HepG2 (cell line): ENCODE measurements around the gene LY6G5B. TPM values are rescaled to one million over a fixed set of nuclear protein-coding genes. Genes with fewer than 3 reads are reported as not detected.

Experiments used
- CENPX ChIP-seq: sonication (generic); formaldehyde crosslinking; IDR thresholded peaks from 2 replicates; pipeline ENCODE4 v1.9.0; 2021; ENCODE audit warnings: mild to moderate bottlenecking, missing genetic modification reagents, moderate library complexity
- EED ChIP-seq: sonication (generic); formaldehyde crosslinking; IDR thresholded peaks from 2 replicates; pipeline ENCODE4 v1.5.0; 2020; ENCODE audit warnings: mild to moderate bottlenecking, missing genetic modification reagents
- GABPA ChIP-seq, 2 experiments: IDR thresholded peaks; 2 replicates each; pipeline ENCODE4 v1.6.1; 2011 to 2016; ENCODE audit warnings: low read depth in 2 of 2, low read length in 1 of 2, missing biosample characterization in 1 of 2, missing genetic modification characterization in 1 of 2
- HDAC1 ChIP-seq: sonication (generic); formaldehyde crosslinking; IDR thresholded peaks from 2 replicates; pipeline ENCODE4 v1.5.1; 2020; ENCODE audit warnings: mild to moderate bottlenecking, missing genetic modification reagents
- KDM3A ChIP-seq: IDR thresholded peaks from 2 replicates; pipeline ENCODE4 v1.6.1; 2018; ENCODE audit warnings: low read depth, missing compliant biosample characterization
- NCOA1 ChIP-seq: sonication (generic); formaldehyde crosslinking; IDR thresholded peaks from 2 replicates; pipeline ENCODE4 v1.9.0; 2021; ENCODE audit warnings: missing genetic modification reagents
- NR2F6 ChIP-seq, 2 experiments: IDR thresholded peaks; 2 replicates each; pipeline ENCODE4 v1.6.1; 2016; ENCODE audit warnings: antibody characterized with exemption in 1 of 2, mild to moderate bottlenecking in 1 of 2
- RBAK ChIP-seq: sonication (generic); formaldehyde crosslinking; IDR thresholded peaks from 2 replicates; pipeline ENCODE4 v1.5.1; 2020; ENCODE audit warnings: mild to moderate bottlenecking, missing genetic modification reagents
- SAFB2 ChIP-seq: sonication (generic); formaldehyde crosslinking; IDR thresholded peaks from 2 replicates; pipeline ENCODE4 v1.5.1; 2020; ENCODE audit warnings: missing genetic modification reagents, low read depth, mild to moderate bottlenecking, borderline replicate concordance
- ZBTB7A ChIP-seq: sonication (generic); formaldehyde crosslinking; IDR thresholded peaks from 2 replicates; pipeline ENCODE4 v1.8.0; 2022; ENCODE audit warnings: mild to moderate bottlenecking, missing genetic modification reagents
- ZNF317 ChIP-seq: sonication (generic); formaldehyde crosslinking; IDR thresholded peaks from 2 replicates; pipeline ENCODE4 v1.5.0; 2020; ENCODE audit warnings: mild to moderate bottlenecking, missing genetic modification reagents
- polyA plus RNA-seq, 8 experiments: library from polyadenylated mRNA; depleted of rRNA in 3 of 8; stranded (reverse) in 7 of 8; unstranded in 1 of 8; fragments of >200 nt; fragmentation: Illumina TruSeq in 4 of 8; extraction: Trizol in 4 of 8; gene quantifications; 2 replicates each; pipeline versions ENCODE4 v1.2.1 to v1.2.3, GENCODE V29; 2011 to 2016; ENCODE audit warnings: low read depth in 4 of 8, missing spikeins in 1 of 8, mixed read lengths in 1 of 8; ENCODE audit not compliant: insufficient read depth in 1 of 8
- total RNA-seq, 5 experiments: library from RNA; depleted of rRNA; stranded (reverse); fragments of >200 nt; fragmentation: Illumina TruSeq; extraction: Trizol; gene quantifications; 2 replicates each; pipeline ENCODE4 v1.2.3, GENCODE V29; 2016; ENCODE audit warnings: low read depth in 1 of 5
- TF ChIP-seq, protein P1 (sequence below): sonication (generic); formaldehyde crosslinking; IDR thresholded peaks from 2 replicates; pipeline ENCODE4 v1.4.0; 2020; ENCODE audit warnings: missing genetic modification reagents, borderline replicate concordance
- TF ChIP-seq, protein P2 (sequence below): sonication (generic); formaldehyde crosslinking; IDR thresholded peaks from 2 replicates; pipeline ENCODE4 v1.5.0; 2020; ENCODE audit warnings: missing genetic modification reagents
- TF ChIP-seq, protein P3 (sequence below), 2 experiments: sonication (generic) in 1 of 2; formaldehyde crosslinking in 1 of 2; IDR thresholded peaks; 2 replicates each; pipeline versions ENCODE4 v1.6.1 to v1.9.0; 2014 to 2022; ENCODE audit warnings: antibody characterized with exemption in 1 of 2, borderline replicate concordance in 1 of 2, inconsistent platforms in 1 of 2, low read depth in 1 of 2, missing genetic modification reagents in 1 of 2
- TF ChIP-seq, protein P4 (sequence below): IDR thresholded peaks from 2 replicates; pipeline ENCODE4 v1.6.1; 2012; ENCODE audit warnings: inconsistent platforms
- TF ChIP-seq, protein P5 (sequence below): sonication (generic); formaldehyde crosslinking; IDR thresholded peaks from 2 replicates; pipeline ENCODE4 v1.9.0; 2022; ENCODE audit warnings: low read depth, missing genetic modification reagents

LY6G5B gene
- total and polyA plus RNA-seq, 2 of the 13 experiments (the other 11 are each of a cell fraction or from before 2014, with no cell fraction given): 7.8 to 15.7 TPM

DNA sequence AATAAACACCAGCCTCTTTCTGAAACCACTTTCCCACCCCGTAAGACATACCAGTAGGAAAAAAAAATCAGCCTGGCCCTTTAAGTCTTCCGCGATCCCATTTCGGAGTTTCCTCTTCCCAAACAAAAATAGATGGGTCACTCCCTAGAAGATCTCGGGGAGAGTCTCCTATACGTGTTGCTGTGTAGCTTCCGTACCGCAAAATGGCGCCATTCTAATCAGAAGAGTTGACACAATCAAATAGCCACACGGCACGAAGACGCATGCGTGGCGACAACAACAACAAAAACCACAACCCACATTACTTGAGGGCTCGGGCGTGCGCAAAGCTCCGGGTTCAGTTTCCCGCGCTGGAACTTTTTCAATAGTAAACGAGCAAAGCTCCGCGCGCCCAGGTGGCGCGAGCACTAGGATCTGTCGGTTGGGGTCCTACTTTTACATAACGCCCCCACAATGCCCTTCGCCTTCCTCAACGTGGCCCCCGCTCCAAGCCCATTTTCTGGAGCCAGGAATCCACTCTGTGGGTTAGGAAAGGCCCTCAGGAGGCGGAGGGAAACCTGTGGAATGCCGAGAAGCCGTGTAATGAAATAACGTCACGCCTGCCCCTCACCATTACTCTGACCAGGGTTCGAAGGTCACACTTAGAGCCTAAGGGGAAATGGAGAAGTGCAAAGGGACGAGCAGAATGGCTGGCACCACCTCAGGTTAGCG is 4.8 kb upstream of the LY6G5B start, which contains the start of gene GPANK1 (continued):
- TF ChIP-seq, protein P1, sequence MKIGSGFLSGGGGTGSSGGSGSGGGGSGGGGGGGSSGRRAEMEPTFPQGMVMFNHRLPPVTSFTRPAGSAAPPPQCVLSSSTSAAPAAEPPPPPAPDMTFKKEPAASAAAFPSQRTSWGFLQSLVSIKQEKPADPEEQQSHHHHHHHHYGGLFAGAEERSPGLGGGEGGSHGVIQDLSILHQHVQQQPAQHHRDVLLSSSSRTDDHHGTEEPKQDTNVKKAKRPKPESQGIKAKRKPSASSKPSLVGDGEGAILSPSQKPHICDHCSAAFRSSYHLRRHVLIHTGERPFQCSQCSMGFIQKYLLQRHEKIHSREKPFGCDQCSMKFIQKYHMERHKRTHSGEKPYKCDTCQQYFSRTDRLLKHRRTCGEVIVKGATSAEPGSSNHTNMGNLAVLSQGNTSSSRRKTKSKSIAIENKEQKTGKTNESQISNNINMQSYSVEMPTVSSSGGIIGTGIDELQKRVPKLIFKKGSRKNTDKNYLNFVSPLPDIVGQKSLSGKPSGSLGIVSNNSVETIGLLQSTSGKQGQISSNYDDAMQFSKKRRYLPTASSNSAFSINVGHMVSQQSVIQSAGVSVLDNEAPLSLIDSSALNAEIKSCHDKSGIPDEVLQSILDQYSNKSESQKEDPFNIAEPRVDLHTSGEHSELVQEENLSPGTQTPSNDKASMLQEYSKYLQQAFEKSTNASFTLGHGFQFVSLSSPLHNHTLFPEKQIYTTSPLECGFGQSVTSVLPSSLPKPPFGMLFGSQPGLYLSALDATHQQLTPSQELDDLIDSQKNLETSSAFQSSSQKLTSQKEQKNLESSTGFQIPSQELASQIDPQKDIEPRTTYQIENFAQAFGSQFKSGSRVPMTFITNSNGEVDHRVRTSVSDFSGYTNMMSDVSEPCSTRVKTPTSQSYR (CRISPR knock-in tag): peak; percentile 33; the same call in 1 of the 2 replicates
- TF ChIP-seq, protein P2, sequence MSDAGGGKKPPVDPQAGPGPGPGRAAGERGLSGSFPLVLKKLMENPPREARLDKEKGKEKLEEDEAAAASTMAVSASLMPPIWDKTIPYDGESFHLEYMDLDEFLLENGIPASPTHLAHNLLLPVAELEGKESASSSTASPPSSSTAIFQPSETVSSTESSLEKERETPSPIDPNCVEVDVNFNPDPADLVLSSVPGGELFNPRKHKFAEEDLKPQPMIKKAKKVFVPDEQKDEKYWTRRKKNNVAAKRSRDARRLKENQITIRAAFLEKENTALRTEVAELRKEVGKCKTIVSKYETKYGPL (CRISPR knock-in tag): peak; percentile 24; the same call in 1 of the 2 replicates
- TF ChIP-seq, protein P3, sequence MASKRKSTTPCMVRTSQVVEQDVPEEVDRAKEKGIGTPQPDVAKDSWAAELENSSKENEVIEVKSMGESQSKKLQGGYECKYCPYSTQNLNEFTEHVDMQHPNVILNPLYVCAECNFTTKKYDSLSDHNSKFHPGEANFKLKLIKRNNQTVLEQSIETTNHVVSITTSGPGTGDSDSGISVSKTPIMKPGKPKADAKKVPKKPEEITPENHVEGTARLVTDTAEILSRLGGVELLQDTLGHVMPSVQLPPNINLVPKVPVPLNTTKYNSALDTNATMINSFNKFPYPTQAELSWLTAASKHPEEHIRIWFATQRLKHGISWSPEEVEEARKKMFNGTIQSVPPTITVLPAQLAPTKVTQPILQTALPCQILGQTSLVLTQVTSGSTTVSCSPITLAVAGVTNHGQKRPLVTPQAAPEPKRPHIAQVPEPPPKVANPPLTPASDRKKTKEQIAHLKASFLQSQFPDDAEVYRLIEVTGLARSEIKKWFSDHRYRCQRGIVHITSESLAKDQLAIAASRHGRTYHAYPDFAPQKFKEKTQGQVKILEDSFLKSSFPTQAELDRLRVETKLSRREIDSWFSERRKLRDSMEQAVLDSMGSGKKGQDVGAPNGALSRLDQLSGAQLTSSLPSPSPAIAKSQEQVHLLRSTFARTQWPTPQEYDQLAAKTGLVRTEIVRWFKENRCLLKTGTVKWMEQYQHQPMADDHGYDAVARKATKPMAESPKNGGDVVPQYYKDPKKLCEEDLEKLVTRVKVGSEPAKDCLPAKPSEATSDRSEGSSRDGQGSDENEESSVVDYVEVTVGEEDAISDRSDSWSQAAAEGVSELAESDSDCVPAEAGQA (IDR thresholded peaks at IDR 0.05; ENCODE audit: low read depth): 0 out of 2 replicates have a peak, but pooled peaks have one; percentile 40
- TF ChIP-seq, protein P3 (CRISPR knock-in tag; IDR thresholded peaks at IDR 0.05; ENCODE audit: borderline replicate concordance): peak; percentile 20; the same call in 1 of the 2 replicates
- TF ChIP-seq, protein P4, sequence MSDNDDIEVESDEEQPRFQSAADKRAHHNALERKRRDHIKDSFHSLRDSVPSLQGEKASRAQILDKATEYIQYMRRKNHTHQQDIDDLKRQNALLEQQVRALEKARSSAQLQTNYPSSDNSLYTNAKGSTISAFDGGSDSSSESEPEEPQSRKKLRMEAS: peak; percentile 86
- TF ChIP-seq HDAC1 (peak; percentile 34; the same call in 1 of the 2 replicates), GABPA (IDR thresholded peaks at IDR 0.05; ENCODE audit: low read depth, low read length) (no peak), GABPA (CRISPR knock-in tag; IDR thresholded peaks at IDR 0.05; ENCODE audit: low read depth) (peak; percentile 63), ZNF317 (CRISPR knock-in tag) (no peak), RBAK (CRISPR knock-in tag) (no peak), NR2F6 (IDR thresholded peaks at IDR 0.05) (no peak), NR2F6 (CRISPR knock-in tag; IDR thresholded peaks at IDR 0.05) (no peak), ZBTB7A (CRISPR knock-in tag) (peak; percentile 52), KDM3A (CRISPR knock-in tag) (no peak; the same call in 1 of the 2 replicates), CENPX (CRISPR knock-in tag) (no peak), EED (CRISPR knock-in tag) (peak; percentile 61; the same call in 1 of the 2 replicates), NCOA1 (CRISPR knock-in tag) (peak; percentile 50; the same call in 1 of the 2 replicates), SAFB2 (peak; percentile 72)
- TF ChIP-seq, protein P5, sequence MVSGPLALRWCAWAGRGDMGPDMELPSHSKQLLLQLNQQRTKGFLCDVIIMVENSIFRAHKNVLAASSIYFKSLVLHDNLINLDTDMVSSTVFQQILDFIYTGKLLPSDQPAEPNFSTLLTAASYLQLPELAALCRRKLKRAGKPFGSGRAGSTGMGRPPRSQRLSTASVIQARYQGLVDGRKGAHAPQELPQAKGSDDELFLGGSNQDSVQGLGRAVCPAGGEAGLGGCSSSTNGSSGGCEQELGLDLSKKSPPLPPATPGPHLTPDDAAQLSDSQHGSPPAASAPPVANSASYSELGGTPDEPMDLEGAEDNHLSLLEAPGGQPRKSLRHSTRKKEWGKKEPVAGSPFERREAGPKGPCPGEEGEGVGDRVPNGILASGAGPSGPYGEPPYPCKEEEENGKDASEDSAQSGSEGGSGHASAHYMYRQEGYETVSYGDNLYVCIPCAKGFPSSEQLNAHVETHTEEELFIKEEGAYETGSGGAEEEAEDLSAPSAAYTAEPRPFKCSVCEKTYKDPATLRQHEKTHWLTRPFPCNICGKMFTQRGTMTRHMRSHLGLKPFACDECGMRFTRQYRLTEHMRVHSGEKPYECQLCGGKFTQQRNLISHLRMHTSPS (CRISPR knock-in tag): no peak
